Neuron (in vitro differentiated cells): ENCODE measurements around the gene OR52H1.

Source experiments
- H2AFZ ChIP-seq: one replicate; pipeline ENCODE4 v1.6.1; 2013; ENCODE audit warnings: low read depth, mild to moderate bottlenecking, inconsistent platforms, low read length, moderate library complexity
- H3K27me3 ChIP-seq: one replicate; pipeline ENCODE4 v1.6.1; 2013; ENCODE audit warnings: low read length; ENCODE audit not compliant: insufficient read depth
- H3K36me3 ChIP-seq: one replicate; pipeline ENCODE4 v1.6.1; 2013; ENCODE audit warnings: low read length; ENCODE audit not compliant: insufficient read depth
- H3K4me1 ChIP-seq: one replicate; pipeline ENCODE4 v1.6.1; 2013; ENCODE audit warnings: low read length; ENCODE audit not compliant: insufficient read depth
- H3K4me3 ChIP-seq: 2 replicates; pipeline ENCODE4 v1.5.1; 2013; ENCODE audit warnings: mild to moderate bottlenecking, low read length, moderate library complexity
- H3K9me3 ChIP-seq: one replicate; pipeline ENCODE4 v1.6.1; 2013; ENCODE audit warnings: low read length

Gene OR52H1

GRCh38 chr11:5564259-5565019 is 16.1 kb upstream of the OR52H1 start:
- no peak overlapping the region for H3K4me3 ChIP-seq
- H3K9me3 ChIP-seq, result no peaks in the 10 kb centered on the region

GRCh38 chr11:5557751-5558150 is 9.4 kb upstream of the OR52H1 start:
- Histone ChIP-seq H2AFZ (no peak overlapping the region), H3K9me3 (no peaks in the 10 kb centered on the region), H3K4me1 (no peaks in the 10 kb centered on the region), H3K27me3 (no peaks in the 10 kb centered on the region), H3K4me3 (no peak overlapping the region), H3K36me3 (no peaks in the 10 kb centered on the region)

More at GRCh38 chr11:5564259-5565019, 16.1 kb upstream of the OR52H1 start:
- no peaks in the 10 kb centered on the region for H3K4me1 ChIP-seq
- H2AFZ ChIP-seq, result no peak overlapping the region
- no peaks in the 10 kb centered on the region for H3K36me3 ChIP-seq
- peaks cover 3% of the 10 kb centered on the region for H3K27me3 ChIP-seq

- Histone ChIP-seq H2AFZ (no peak overlapping the region), H3K27me3 (no peaks in the 10 kb centered on the region), H3K36me3 (no peaks in the 10 kb centered on the region), H3K4me1 (no peaks in the 10 kb centered on the region), H3K9me3 (no peaks in the 10 kb centered on the region), H3K4me3 (no peak overlapping the region)
Observed at GRCh38 chr11:5556596-5557188, 8.4 kb upstream of the OR52H1 start.

- no peak overlapping the region for H2AFZ ChIP-seq
- H3K4me1 ChIP-seq, result no peaks in the 10 kb centered on the region
- H3K27me3 ChIP-seq, result no peaks in the 10 kb centered on the region
- H3K4me3 ChIP-seq, result no peak overlapping the region
- no peaks in the 10 kb centered on the region for H3K9me3 ChIP-seq
- no peaks in the 10 kb centered on the region for H3K36me3 ChIP-seq
Observed at GRCh38 chr11:5553343-5553742, 5.0 kb upstream of the OR52H1 start.

DNA sequence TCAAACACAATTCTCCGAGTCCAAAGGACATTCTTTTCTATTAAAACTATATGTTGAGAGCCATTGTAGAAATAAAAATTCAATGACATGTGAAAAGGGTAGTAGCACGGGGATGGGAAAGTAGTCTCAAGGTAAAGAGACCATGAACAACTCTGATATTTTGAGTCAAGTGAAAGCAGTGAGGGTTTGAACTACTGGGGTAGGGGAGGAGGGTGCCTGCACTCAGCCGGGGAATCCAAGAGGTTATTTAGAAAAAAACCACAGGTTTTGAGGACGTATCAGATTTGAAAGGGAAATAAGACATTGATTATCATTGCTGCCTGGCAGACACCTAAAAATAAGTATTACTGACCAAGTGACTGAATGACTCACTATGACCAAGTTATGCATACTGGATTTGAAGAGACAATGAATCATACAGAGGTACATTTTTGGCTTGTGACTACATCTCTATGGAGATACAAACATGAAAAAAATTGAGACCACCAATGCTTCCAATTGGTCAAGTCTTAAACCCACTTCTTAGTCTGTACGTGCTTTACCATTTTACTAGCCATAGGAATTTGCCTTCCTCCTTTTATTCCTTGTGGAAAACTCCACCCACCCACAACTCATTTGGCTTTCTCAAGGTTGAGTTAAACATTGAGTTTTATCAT is 2.2 kb upstream of the OR52H1 start:
- H3K4me3 ChIP-seq, result no peak overlapping the region
- H2AFZ ChIP-seq, result no peak overlapping the region
- no peaks in the 10 kb centered on the region for H3K9me3 ChIP-seq
- H3K4me1 ChIP-seq, result no peaks in the 10 kb centered on the region
- H3K36me3 ChIP-seq, result no peaks in the 10 kb centered on the region
- no peaks in the 10 kb centered on the region for H3K27me3 ChIP-seq

GRCh38 chr11:5547982-5548381 is 358 bp downstream of the OR52H1 start:
- H3K9me3 ChIP-seq, result no peaks in the 10 kb centered on the region
- H3K27me3 ChIP-seq, result no peaks in the 10 kb centered on the region
- H3K4me1 ChIP-seq, result no peaks in the 10 kb centered on the region
- H2AFZ ChIP-seq, result no peak overlapping the region
- H3K36me3 ChIP-seq, result no peaks in the 10 kb centered on the region
- H3K4me3 ChIP-seq, result no peak overlapping the region

- Histone ChIP-seq H3K4me1 (no peaks in the 10 kb centered on the region), H2AFZ (no peak overlapping the region), H3K4me3 (no peak overlapping the region), H3K9me3 (no peaks in the 10 kb centered on the region), H3K36me3 (no peaks in the 10 kb centered on the region), H3K27me3 (no peaks in the 10 kb centered on the region)
Observed at GRCh38 chr11:5546457-5546856, 1.9 kb downstream of the OR52H1 start.

- no peak overlapping the region for H3K4me3 ChIP-seq
- H2AFZ ChIP-seq, result no peak overlapping the region
- no peaks in the 10 kb centered on the region for H3K27me3 ChIP-seq
- no peaks in the 10 kb centered on the region for H3K4me1 ChIP-seq
- H3K9me3 ChIP-seq, result no peaks in the 10 kb centered on the region
- no peaks in the 10 kb centered on the region for H3K36me3 ChIP-seq
Observed at GRCh38 chr11:5541427-5541826, 6.9 kb downstream of the OR52H1 start.

- no peaks in the 10 kb centered on the region for H3K36me3 ChIP-seq
- no peak overlapping the region for H3K4me3 ChIP-seq
- no peaks in the 10 kb centered on the region for H3K27me3 ChIP-seq
- H2AFZ ChIP-seq, result no peak overlapping the region
- no peaks in the 10 kb centered on the region for H3K9me3 ChIP-seq
- H3K4me1 ChIP-seq, result no peaks in the 10 kb centered on the region
Observed at GRCh38 chr11:5536482-5536881, 11.9 kb downstream of the OR52H1 start.

DNA sequence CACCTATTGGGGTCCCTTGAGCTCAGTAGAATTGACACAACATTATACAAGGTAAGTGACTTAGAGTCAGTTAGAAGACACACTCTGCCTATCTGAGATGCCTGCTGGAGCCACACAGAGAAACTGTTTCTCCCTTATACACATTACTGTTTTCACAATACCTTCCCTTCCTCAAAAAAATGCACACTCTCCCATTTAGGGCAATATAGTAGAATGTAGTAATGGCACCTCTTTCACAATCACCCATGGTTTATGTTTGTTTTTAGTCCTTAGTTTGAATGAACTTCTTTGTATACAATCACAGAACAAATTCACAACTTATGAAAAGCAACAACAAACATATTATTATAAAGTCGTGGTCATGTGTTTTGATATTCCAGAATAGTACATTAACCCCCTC is 14.3 kb downstream of the OR52H1 start:
- no peaks in the 10 kb centered on the region for H3K4me1 ChIP-seq
- no peak overlapping the region for H3K4me3 ChIP-seq
- no peaks in the 10 kb centered on the region for H3K36me3 ChIP-seq
- no peaks in the 10 kb centered on the region for H3K9me3 ChIP-seq
- no peak overlapping the region for H2AFZ ChIP-seq
- no peaks in the 10 kb centered on the region for H3K27me3 ChIP-seq

GRCh38 chr11:5531053-5531831 is 17.1 kb downstream of the OR52H1 start:
- Histone ChIP-seq H3K27me3 (peaks cover 3% of the 10 kb centered on the region), H3K4me3 (no peak overlapping the region), H2AFZ (no peak overlapping the region), H3K4me1 (no peaks in the 10 kb centered on the region), H3K36me3 (no peaks in the 10 kb centered on the region), H3K9me3 (no peaks in the 10 kb centered on the region)

GRCh38 chr11:5528495-5528894 is 19.8 kb downstream of the OR52H1 start:
- H3K4me3 ChIP-seq, result no peak overlapping the region
- no peaks in the 10 kb centered on the region for H3K9me3 ChIP-seq
- no peaks in the 10 kb centered on the region for H3K4me1 ChIP-seq
- peaks cover 4% of the 10 kb centered on the region for H3K27me3 ChIP-seq
- H3K36me3 ChIP-seq, result no peaks in the 10 kb centered on the region
- no peak overlapping the region for H2AFZ ChIP-seq

GRCh38 chr11:5527716-5528115 is 20.6 kb downstream of the OR52H1 start:
- Histone ChIP-seq H3K27me3 (peaks cover 4% of the 10 kb centered on the region), H3K4me3 (no peak overlapping the region)

More at GRCh38 chr11:5527716-5528115, 20.6 kb downstream of the OR52H1 start:
- Histone ChIP-seq H2AFZ (no peak overlapping the region), H3K36me3 (no peaks in the 10 kb centered on the region), H3K4me1 (no peaks in the 10 kb centered on the region), H3K9me3 (no peaks in the 10 kb centered on the region)
